PFSK-1 (cell line): ENCODE results near the gene TELO2.

Experiments
- TAF1 ChIP-seq: IDR thresholded peaks from 2 replicates; pipeline ENCODE4 v1.6.1; 2012; ENCODE audit warnings: low read length, control low read depth, borderline replicate concordance; ENCODE audit not compliant: insufficient read depth
- TF ChIP-seq, protein P1 (sequence below), 2 experiments: IDR thresholded peaks; 2 replicates each; pipeline versions ENCODE4 v1.6.1 to v1.8.0; 2011 to 2012; ENCODE audit warnings: low read depth in 2 of 2, low read length in 2 of 2, control low read depth in 1 of 2, inconsistent platforms in 1 of 2, mild to moderate bottlenecking in 1 of 2, moderate library complexity in 1 of 2; ENCODE audit not compliant: insufficient read depth in 1 of 2

DNA sequence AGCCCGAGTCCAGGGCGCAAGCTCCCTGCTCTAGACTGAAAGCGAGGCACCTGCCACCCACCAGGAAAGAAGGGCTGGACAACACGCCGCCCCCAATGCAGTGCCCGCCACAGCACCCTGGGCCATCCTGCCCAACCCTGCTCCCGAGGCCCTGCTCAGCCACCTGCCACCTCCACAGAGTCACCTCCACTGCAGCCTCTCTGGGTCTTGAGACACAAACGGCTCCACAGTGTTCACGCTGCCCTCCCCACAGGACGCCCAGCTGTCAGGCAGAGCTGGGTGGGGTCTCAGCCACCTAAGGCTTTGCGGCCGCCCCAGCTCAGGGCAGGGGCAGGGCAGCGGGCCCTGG lies 27.6 kb upstream of the TELO2 start:
- TF ChIP-seq TAF1 = no peak
- TF ChIP-seq, protein P1, sequence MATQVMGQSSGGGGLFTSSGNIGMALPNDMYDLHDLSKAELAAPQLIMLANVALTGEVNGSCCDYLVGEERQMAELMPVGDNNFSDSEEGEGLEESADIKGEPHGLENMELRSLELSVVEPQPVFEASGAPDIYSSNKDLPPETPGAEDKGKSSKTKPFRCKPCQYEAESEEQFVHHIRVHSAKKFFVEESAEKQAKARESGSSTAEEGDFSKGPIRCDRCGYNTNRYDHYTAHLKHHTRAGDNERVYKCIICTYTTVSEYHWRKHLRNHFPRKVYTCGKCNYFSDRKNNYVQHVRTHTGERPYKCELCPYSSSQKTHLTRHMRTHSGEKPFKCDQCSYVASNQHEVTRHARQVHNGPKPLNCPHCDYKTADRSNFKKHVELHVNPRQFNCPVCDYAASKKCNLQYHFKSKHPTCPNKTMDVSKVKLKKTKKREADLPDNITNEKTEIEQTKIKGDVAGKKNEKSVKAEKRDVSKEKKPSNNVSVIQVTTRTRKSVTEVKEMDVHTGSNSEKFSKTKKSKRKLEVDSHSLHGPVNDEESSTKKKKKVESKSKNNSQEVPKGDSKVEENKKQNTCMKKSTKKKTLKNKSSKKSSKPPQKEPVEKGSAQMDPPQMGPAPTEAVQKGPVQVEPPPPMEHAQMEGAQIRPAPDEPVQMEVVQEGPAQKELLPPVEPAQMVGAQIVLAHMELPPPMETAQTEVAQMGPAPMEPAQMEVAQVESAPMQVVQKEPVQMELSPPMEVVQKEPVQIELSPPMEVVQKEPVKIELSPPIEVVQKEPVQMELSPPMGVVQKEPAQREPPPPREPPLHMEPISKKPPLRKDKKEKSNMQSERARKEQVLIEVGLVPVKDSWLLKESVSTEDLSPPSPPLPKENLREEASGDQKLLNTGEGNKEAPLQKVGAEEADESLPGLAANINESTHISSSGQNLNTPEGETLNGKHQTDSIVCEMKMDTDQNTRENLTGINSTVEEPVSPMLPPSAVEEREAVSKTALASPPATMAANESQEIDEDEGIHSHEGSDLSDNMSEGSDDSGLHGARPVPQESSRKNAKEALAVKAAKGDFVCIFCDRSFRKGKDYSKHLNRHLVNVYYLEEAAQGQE (IDR thresholded peaks at IDR 0.05; ENCODE audit: insufficient read depth in 1 of 2, low read depth in 2 of 2, low read length in 2 of 2) = no peak
